ENCODE measurements around the gene IFFO2. TPM values are rescaled to one million over a fixed set of nuclear protein-coding genes. Genes with fewer than 3 reads are reported as not detected.

Gene IFFO2
- total and polyA plus RNA-seq, 2 of the 13 experiments (the other 11 are each of a cell fraction or from before 2014, with no cell fraction given) = 7.3 to 16.7 TPM

DNA sequence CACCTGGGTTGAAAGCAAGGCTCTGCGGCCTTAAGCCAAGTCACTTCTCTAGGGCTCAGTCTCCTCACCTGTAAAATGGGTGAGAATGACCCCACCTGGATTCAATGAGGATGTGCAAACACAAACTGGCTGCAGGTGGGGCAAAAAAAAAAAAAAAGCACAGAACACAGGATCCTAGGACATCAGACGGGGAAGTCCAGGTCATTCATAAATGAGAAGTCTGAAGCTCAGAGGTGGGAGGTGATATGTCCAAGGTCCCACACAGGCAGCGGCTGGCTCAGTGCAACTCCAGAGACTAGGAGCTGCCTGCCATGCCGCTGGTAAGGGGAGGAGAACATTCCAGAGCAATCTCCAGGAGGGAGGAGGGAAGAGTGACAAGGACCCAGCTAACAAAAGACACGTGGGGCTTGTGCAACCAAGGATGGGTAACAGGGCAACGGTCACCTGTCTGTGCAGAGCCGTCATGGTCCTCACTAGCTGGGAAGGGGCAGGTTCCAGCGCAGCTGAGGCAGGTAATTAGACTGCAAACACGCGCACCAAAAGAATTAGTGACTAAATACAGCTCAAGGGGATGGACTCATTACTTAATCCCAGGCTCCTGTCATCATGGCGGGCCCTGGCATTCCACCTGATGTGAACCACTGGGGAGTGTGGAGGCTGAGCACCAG, 19.5 kb downstream of the IFFO2 start (continued):
- TF ChIP-seq, protein P1, sequence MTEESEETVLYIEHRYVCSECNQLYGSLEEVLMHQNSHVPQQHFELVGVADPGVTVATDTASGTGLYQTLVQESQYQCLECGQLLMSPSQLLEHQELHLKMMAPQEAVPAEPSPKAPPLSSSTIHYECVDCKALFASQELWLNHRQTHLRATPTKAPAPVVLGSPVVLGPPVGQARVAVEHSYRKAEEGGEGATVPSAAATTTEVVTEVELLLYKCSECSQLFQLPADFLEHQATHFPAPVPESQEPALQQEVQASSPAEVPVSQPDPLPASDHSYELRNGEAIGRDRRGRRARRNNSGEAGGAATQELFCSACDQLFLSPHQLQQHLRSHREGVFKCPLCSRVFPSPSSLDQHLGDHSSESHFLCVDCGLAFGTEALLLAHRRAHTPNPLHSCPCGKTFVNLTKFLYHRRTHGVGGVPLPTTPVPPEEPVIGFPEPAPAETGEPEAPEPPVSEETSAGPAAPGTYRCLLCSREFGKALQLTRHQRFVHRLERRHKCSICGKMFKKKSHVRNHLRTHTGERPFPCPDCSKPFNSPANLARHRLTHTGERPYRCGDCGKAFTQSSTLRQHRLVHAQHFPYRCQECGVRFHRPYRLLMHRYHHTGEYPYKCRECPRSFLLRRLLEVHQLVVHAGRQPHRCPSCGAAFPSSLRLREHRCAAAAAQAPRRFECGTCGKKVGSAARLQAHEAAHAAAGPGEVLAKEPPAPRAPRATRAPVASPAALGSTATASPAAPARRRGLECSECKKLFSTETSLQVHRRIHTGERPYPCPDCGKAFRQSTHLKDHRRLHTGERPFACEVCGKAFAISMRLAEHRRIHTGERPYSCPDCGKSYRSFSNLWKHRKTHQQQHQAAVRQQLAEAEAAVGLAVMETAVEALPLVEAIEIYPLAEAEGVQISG (CRISPR knock-in tag; IDR thresholded peaks at IDR 0.05) = peak; percentile 77
- peak; percentile 50; the same call in 1 of the 2 replicates for TF ChIP-seq ZNF335 (CRISPR knock-in tag; IDR thresholded peaks at IDR 0.05)
- TF ChIP-seq, protein P2, sequence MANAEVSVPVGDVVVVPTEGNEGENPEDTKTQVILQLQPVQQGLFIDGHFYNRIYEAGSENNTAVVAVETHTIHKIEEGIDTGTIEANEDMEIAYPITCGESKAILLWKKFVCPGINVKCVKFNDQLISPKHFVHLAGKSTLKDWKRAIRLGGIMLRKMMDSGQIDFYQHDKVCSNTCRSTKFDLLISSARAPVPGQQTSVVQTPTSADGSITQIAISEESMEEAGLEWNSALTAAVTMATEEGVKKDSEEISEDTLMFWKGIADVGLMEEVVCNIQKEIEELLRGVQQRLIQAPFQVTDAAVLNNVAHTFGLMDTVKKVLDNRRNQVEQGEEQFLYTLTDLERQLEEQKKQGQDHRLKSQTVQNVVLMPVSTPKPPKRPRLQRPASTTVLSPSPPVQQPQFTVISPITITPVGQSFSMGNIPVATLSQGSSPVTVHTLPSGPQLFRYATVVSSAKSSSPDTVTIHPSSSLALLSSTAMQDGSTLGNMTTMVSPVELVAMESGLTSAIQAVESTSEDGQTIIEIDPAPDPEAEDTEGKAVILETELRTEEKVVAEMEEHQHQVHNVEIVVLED (CRISPR knock-in tag; IDR thresholded peaks at IDR 0.05; ENCODE audit: borderline replicate concordance) = 0 out of 2 replicates have a peak, but pooled peaks have one; percentile 32
- no peak for TF ChIP-seq KDM3A (CRISPR knock-in tag; IDR thresholded peaks at IDR 0.05; ENCODE audit: low read depth)
- TF ChIP-seq CBX1 (IDR thresholded peaks at IDR 0.05; ENCODE audit: low read depth) = no peak
- no peak for TF ChIP-seq ZNF713 (CRISPR knock-in tag; IDR thresholded peaks at IDR 0.05)
- TF ChIP-seq, protein P3, sequence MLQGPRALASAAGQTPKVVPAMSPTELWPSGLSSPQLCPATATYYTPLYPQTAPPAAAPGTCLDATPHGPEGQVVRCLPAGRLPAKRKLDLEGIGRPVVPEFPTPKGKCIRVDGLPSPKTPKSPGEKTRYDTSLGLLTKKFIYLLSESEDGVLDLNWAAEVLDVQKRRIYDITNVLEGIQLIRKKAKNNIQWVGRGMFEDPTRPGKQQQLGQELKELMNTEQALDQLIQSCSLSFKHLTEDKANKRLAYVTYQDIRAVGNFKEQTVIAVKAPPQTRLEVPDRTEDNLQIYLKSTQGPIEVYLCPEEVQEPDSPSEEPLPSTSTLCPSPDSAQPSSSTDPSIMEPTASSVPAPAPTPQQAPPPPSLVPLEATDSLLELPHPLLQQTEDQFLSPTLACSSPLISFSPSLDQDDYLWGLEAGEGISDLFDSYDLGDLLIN (CRISPR knock-in tag; IDR thresholded peaks at IDR 0.05; ENCODE audit: borderline replicate concordance) = no peak
- TF ChIP-seq FOXJ3 (CRISPR knock-in tag; IDR thresholded peaks at IDR 0.05; ENCODE audit: borderline replicate concordance) = no peak
- TF ChIP-seq IRF2 (CRISPR knock-in tag; IDR thresholded peaks at IDR 0.05) = no peak
- peak; percentile 2; the same call in 1 of the 2 replicates for TF ChIP-seq CREB1 (IDR thresholded peaks at IDR 0.05)
- 0 out of 2 replicates have a peak, but pooled peaks have one; percentile 53 for TF ChIP-seq CREB1 (CRISPR knock-in tag; IDR thresholded peaks at IDR 0.05)
- TF ChIP-seq ZNF510 (CRISPR knock-in tag; IDR thresholded peaks at IDR 0.05; ENCODE audit: low read depth) = no peak
- no peak for TF ChIP-seq TOPORS (CRISPR knock-in tag; IDR thresholded peaks at IDR 0.05)
- no peak for TF ChIP-seq MTA3 (CRISPR knock-in tag; IDR thresholded peaks at IDR 0.05)
- TF ChIP-seq NCOA5 (CRISPR knock-in tag; IDR thresholded peaks at IDR 0.05) = no peak
- TF ChIP-seq, protein P4, sequence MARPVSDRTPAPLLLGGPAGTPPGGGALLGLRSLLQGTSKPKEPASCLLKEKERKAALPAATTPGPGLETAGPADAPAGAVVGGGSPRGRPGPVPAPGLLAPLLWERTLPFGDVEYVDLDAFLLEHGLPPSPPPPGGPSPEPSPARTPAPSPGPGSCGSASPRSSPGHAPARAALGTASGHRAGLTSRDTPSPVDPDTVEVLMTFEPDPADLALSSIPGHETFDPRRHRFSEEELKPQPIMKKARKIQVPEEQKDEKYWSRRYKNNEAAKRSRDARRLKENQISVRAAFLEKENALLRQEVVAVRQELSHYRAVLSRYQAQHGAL (CRISPR knock-in tag; IDR thresholded peaks at IDR 0.05; ENCODE audit: not compliant biosample characterization) = no peak
- TF ChIP-seq, protein P5, sequence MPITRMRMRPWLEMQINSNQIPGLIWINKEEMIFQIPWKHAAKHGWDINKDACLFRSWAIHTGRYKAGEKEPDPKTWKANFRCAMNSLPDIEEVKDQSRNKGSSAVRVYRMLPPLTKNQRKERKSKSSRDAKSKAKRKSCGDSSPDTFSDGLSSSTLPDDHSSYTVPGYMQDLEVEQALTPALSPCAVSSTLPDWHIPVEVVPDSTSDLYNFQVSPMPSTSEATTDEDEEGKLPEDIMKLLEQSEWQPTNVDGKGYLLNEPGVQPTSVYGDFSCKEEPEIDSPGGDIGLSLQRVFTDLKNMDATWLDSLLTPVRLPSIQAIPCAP (CRISPR knock-in tag; IDR thresholded peaks at IDR 0.05; ENCODE audit: low read depth) = no peak
